GM18526 (cell line): ENCODE results near the gene COQ9.

ENCODE experiments used
- POLR2A ChIP-seq: IDR thresholded peaks from 3 replicates; pipeline ENCODE4 v1.6.1; 2011; ENCODE audit not compliant: insufficient read length; ENCODE audit errors: extremely low read depth

The COQ9 gene

GRCh38 chr16:57486858-57487834 lies 39.9 kb downstream of the COQ9 start:
- no peak for TF ChIP-seq POLR2A

- no peak for TF ChIP-seq POLR2A
These were observed 42.0 kb downstream of the COQ9 start for GRCh38 chr16:57489229-57489628.

DNA sequence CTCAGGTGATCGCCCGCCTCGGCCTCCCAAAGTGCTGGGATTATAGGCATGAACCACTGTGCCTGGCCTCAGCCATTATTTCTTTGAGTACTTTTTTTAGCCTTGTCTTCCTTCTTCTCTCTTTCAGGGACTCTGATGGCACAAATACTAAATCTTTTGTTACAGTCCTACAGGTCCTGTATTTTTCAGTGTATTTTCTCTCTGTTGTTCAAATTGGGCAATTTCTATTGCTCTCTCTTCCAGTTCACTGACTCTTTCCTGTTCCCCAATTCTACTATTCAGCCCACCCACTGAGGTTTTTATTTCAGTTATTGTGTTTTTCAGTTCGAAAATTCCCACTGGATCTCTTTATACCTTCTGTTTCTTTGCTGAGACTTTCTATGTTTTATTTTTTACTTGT lies 46.5 kb downstream of the COQ9 start:
- no peak for TF ChIP-seq POLR2A

GRCh38 chr16:57497121-57497520 lies 49.8 kb downstream of the COQ9 start:
- TF ChIP-seq POLR2A = no peak

GRCh38 chr16:57498031-57498430 lies 50.8 kb downstream of the COQ9 start:
- no peak for TF ChIP-seq POLR2A

DNA sequence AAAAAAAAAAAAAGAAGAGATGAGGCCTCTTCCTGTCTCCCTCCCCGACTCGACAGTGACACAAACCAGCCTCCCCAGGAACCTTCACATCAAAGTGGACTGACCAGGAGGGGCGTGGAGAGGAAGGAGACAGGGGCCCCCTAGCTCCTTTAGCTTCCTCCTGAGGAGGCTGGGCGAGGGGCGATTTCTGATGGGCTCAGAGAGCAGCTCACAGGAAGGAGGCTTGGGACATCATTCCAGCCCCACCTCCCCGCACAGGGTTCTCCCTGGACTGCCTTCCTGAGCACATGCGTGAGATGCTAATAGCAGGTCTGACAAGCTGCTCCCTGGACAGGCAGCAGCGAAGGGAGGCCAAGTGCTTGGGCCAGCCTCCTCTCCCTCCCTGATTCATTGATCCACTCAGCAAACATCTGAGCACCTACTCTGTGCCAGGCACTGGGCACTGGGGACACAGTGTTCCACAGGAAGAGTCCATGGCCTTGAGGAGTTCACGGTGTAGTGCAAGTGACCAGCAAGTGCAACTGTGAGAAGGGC lies 53.4 kb downstream of the COQ9 start:
- no peak for TF ChIP-seq POLR2A

DNA sequence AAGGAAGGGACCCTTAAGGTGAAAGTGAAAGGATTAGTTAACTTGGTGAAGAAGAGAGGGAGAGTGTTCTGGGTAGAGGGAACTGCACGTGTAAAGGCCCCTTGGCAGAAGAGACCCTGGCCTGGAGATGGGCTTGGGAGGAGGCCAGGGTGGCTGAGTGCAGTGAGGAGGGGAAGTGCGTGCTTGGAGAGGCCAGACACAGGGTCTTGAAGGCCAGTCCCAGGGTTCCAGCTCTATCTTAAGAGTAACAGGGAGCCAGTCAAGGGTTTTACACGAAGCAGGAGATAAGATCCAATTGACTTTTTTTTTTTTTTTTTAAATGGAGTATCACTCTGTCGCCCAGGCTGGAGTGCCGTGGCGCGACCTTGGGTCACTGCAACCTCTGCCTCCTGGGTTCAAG lies 54.2 kb downstream of the COQ9 start:
- TF ChIP-seq POLR2A = no peak

GRCh38 chr16:57502048-57502775 lies 54.9 kb downstream of the COQ9 start:
- TF ChIP-seq POLR2A = no peak

DNA sequence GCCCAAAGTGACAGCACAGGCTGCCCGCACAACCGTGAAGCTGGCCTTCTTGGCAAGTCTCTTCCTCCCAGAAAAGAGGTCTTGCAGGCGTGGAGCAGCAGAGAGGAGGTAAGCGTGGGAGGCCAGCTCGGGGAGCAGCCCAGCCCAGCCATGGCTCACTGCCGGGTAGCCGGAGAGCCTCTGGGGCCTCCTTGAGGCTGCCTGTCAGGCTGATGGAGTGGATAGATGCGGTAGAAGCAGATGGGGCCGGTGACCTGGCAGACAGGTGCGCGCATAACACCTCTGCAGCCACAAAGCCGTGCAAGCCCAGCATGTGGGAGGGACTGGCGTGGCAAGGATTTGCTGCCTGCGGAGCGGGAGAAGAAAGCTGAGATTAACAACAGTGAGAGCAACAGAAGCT lies 56.1 kb downstream of the COQ9 start:
- no peak for TF ChIP-seq POLR2A

GRCh38 chr16:57504001-57504400 lies 56.7 kb downstream of the COQ9 start:
- TF ChIP-seq POLR2A = no peak

DNA sequence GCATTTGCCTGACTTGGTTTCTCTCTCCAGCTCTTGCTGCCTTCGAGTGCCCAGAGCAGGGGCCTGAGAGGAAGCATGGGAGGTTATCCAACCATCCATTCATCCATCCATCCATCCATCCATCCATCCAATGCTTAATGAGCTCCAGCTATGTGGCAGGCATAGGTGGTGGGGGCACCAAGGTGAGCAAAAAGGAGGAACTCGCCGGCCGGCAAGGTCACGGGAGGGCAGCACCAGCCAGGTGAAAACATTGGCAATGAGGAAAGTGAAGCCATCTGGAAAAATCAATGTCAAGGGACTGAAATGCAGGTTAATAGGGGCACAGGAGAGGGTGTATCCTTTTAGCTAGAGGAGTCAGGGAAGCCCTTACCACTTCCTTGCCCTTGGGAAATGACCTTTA lies 57.2 kb downstream of the COQ9 start:
- no peak for TF ChIP-seq POLR2A

DNA sequence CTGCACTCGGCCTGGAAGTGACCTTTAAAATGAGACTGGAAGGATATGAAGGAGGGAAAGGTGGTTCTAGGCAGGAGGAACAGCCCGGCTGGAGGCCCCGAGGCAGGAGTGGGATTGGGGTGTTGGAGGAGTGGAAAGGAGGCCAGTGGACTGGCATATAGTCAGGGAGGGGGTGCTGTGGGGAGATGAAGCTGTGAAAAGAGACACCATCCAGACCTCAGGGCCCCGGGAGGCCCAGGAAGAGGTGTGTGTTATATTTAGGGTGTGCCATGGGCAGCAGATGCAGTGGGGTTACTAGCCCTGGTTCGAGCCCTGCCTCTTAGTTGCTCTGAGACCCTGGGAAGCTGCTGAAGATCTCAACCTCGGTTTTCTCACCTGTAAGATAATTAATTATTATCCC lies 57.9 kb downstream of the COQ9 start:
- no peak for TF ChIP-seq POLR2A

DNA sequence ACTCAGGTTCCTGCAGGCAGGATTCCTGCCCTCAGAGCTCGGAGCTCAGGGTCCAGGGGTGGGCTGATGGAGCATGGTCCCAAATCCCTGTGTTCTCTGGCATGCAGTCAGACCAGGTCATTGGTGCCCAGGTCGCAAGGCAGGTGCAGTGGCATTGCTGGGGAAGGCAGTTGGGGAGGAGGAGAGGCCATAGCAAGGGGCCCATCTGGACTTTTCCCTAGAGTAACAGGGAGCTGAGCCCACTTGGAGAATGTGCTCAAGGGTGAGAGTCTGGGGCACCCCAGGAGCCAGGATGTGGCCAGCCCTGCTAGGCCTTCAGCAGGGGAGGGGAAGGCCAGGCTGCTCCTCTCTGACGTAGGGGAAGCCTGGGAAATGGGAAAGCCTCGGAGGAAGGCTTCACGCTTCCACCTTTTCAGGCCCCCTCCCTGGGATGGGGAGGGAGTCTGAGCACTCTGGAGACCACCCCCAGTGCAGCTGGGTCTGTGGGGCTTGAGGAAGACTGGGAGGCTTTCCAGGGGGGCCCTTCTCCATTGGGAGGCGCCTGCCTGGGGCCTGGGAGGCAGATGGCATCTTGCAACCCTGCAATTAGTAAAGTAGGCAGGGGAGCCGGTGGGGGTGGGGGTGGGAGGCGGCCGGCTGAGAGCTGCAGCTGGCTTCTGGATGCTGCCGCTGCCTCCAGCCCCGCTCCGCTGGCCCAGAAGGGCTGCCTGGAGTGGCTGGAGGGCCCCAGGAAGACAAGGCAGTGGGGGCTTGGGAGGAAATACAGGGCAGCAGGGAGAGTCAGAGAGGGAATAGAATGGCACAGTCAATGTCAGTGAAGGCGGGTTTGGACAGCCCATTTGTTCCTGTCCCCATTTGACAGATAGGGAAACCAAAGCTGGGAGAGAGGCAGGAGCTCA lies 60.1 kb downstream of the COQ9 start:
- no peak for TF ChIP-seq POLR2A

DNA sequence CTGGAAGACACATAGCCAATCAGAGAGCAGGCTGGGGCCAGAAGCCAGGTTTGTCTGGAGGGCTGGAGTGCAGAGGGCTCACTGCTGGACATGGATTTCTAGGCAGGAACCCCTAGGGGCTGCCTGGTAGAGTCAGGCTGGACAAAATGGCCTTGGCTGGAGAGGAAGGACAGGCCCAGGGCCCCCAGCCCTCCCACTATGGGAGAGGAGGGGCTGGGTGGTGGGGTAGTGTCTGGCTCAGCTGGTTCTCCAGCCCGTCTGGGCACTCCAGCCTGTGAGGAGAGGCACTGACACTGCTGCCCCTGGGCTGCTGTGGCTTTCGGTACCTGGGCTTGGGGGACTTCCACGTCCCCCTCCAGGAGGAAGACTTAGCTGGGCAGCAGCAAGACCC lies 60.8 kb downstream of the COQ9 start:
- no peak for TF ChIP-seq POLR2A
